ENCODE measurements around the gene KIAA1755.
A peak's percentile ranks its signal among the peaks of the same experiment; 100 is the strongest.

The KIAA1755 gene

DNA sequence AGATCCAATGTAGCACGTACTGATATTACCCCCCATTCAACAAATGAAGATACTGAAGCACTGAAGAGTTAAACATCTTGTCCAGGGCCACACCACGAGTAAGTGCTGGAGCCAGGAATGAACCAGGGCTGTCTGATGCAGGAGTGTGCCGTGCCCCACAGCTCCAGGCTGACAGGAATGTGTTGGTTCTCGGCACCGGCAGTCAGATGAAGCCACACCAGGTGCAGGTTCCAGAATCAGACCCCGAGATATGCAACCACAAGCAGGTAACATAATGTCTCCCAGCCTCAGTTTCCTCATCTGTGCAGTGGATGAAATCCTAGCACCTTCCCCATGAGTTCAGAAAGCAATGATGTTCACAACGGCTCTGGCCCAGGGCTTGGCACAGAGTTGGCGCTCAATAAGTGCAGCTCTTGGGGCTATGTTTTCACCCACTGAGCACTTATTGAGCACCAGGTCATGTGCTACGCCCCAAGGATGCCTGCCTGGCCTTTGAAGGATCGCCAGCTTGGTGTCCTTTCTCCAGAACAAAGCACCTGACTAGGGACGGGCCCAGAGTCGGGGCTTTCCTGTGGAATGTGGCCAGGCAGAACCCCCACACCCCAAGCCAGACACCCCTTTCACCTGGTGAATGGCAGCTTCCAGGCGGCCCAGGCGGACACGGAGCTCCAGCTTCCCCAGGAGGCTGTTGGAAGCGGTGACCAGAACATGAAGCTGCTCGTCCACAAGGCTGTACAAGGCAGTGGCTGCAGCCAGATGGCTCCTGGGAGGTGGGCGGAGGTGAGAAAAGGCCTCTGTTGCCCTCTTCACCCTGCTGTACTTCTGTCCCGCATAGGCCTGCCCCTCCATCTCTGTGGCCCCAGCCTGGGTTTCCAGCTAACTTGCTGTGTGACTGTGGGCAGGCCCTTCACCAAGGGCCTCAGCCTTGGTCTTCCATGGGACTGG lies 41.3 kb downstream of the KIAA1755 start:
- DNase-seq (ENCODE audit: low spot score), result no peak

GRCh38 chr20:38218566-38218885 lies 42.0 kb downstream of the KIAA1755 start:
- DNase-seq (ENCODE audit: low spot score), result no peak

- DNase-seq (ENCODE audit: low spot score), result peak; percentile 54
These were observed 42.6 kb downstream of the KIAA1755 start for GRCh38 chr20:38217791-38218565.

DNA sequence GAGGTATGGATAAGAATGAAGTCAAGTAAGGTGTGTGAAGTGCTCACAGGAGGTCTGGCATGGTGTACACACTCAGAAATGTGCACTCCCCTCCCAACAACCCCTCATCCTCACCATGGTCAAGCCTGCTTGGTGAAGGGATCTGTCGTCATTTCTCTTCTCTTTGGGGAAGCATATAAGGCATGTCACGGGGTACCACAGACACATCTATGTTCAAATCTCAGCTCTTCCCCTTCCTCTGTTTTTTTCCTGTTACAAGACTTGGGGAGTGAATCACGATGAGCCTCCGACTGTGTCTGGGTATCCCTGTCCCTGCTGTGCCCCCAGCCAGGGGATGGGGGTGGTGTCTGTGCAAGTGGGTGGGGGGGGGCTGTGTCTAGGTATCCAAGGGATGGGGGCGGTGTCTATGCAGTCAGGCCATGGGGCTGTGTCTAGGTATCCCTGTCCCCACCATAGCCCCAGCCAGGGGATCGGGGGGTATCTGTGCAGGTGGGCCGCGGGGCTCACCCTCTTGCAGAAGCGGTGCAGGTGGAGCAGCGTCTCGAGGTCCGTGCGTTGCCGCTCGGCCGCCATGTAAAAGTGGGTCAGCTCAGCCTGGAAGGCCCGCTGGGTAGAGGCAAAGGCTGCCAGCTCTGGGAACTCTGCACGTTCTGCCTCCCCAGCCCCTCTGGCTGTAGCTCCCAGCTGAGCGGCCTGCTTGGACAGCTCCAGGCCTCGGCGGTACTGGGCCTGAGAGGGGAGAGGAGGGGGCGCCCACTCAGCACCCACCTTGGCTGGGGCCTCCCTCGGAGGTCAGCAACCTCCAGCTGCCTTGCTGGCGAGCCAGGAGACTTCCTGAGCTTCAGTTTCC lies 43.6 kb downstream of the KIAA1755 start:
- DNase-seq (ENCODE audit: low spot score), result no peak

DNA sequence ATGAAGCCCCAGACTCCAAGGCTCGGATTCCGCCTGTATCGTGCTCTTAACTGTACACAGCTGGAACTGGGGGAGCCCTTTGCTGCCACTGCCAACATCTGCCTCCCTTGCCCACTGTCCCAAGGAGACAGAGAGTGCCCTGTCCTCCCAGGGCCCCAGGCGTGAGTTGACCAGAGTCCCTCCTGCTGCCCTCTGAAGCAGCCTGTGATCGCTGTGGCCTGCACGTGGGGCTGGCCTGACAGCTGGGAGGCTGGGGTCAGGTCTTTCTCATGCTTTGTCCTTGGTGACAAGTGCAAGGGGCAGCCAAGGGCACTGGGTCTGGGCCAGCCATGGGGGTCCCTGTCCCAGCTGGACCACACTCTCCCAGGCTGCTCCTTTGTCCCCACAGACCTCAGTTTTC lies 44.3 kb downstream of the KIAA1755 start:
- no peak for DNase-seq (ENCODE audit: low spot score)

- no peak for DNase-seq (ENCODE audit: low spot score)
These were observed 45.0 kb downstream of the KIAA1755 start for GRCh38 chr20:38215194-38216182.

GRCh38 chr20:38214256-38215193 lies 46.0 kb downstream of the KIAA1755 start:
- no peak for DNase-seq (ENCODE audit: low spot score)

DNA sequence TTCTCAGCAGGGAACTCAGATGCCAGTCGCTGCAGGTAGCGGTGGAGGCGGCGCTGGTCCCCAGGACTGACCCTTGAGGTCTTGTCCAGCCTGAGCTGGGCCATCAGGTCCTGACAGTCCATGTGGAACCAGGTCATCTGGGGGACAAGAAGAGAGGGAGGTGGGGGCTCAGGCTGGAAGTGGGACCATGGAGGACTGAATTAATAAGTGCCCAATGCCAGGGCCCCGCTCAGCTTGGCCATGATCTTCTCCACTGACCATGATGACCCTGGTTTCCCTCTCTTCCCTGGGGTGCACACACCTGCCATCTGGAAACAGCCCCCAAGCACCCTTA lies 47.0 kb downstream of the KIAA1755 start:
- no peak for DNase-seq (ENCODE audit: low spot score)

GRCh38 chr20:38212806-38213606 lies 47.5 kb downstream of the KIAA1755 start:
- no peak for DNase-seq (ENCODE audit: low spot score)

DNA sequence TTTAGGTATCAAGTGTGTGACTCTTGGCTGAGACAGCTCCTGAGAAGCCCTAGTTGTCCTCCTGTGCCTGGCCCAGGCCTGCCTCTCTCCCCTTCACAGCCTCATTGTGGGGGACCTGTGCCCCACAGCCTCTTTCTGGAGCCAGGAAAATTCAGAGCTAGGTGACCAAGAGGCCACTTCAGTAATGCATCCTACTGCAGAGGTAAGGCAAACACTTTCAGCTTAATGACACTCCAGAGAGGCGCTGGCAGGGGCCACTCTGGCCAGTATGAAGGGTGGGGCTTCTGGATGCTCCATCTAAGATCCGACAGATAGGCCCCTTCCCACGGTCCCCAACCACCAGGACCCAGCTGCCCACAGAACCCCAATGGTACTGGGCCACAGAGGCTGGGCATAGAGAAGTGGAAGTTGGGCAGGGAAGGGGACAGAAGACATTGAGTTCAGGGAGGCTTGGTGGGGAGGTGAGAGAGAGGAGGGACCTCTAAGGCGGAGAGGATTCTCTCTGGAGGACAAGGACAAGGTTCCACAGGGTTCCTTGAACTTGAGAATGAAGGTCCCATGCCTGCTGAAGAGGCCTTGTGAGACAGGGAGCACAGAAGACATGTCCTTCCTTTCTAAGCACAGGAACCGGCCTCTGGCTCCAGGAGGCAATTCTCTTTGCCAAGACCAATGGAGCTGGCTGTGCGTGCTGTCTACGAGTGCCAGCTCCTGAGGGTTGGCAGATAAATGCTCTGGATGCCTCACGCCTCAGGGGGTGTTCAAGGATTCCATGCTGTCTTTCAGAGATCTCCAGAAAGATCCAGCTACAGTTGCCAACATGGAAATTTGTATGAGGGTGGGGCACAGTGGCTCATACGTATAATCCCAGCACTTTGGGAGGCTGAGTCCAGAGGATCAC lies 49.1 kb downstream of the KIAA1755 start:
- no peak for DNase-seq (ENCODE audit: low spot score)

- no peak for DNase-seq (ENCODE audit: low spot score)
These were observed 49.8 kb downstream of the KIAA1755 start for GRCh38 chr20:38210741-38211140.

DNA sequence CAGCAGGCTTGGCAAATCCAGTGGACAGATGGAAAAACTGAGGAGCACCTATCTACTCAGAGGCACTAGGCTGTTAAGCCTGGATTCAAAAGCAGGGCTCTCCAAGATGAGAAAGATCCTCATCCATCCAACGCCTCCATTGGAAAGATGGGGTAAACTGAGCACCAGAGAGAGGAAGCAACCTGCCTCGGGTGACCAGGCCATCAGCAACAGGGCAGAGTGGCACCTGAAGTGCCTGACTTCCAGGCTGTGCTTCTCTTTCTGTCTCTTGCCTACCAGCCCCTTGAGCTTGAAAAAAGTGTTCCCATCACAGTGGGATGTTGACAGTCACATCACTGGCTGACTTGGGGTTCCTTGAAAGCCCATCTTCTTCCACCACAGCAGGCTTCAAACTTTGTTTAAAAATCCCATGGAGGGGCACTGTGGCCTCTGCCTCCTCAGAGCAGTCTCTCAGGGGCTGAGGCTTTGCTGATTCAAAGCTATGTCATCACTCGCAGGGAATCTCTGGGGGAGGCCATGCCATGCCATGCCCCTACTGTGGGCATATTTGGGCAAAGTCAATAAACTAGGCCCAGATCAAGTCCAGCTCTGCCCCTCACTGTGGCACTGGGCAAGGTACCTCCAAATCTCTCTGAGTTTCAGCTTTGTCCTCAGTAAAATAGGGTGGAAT lies 50.7 kb downstream of the KIAA1755 start:
- DNase-seq (ENCODE audit: low spot score), result no peak

DNA sequence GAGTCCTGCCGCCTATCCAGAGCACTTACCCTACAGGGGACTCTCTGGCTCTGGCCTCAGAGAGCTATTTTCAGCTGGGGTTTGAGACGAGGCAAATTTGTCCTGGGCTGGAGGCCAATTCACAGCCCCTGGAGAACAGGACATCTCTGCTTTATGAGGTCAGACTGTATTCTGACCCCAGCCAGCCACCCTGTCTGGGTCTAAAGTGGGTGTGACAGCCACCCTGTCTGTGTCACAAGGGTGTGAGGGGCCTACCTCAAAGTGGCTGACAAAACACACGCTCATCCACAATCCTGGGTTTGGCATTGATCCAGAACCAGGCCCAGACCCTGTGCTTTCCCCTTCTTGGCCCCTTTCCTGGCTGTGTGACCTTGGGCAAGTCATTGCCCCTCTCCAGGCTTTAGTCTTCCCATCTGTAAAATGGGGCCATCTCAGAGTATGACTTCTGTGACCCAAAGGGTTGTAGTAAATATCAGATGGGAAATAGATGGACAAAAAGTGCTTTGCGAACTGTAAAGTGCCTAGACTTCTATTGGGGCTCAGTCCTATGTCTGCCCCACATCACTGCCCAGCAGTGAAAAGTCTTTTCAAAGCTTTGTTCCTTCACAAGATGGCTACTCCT lies 51.4 kb downstream of the KIAA1755 start:
- no peak for DNase-seq (ENCODE audit: low spot score)

GRCh38 chr20:38208523-38208922 lies 52.0 kb downstream of the KIAA1755 start:
- no peak for DNase-seq (ENCODE audit: low spot score)

DNA sequence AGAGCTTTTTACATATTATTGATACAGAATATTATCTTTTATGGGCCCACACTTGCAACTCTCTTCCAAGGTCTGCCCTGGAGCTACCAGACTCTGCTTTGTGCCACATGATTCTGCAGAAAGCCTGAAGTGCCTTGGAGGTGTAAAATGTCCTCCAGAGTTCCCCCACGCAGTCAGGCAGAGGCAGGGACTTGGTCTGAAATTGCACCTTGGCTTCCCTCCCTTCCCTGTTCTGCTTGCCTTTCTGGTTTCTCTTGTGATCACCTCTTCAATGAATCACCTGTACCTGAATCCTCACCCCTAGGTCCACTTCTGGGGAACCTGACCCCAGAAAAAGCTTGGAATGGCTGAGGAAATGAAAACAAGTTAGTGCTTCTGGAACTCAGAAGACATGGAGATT lies 52.4 kb downstream of the KIAA1755 start:
- DNase-seq (ENCODE audit: low spot score), result no peak

GRCh38 chr20:38207621-38208020 lies 52.9 kb downstream of the KIAA1755 start:
- no peak for DNase-seq (ENCODE audit: low spot score)

- no peak for DNase-seq (ENCODE audit: low spot score)
These were observed 55.5 kb downstream of the KIAA1755 start for GRCh38 chr20:38205001-38205400.

All from COLO829 (cell line).